IMR-90 (cell line): ENCODE results near the gene CCDC27. TPM values are rescaled to one million over a fixed set of nuclear protein-coding genes. Genes with fewer than 3 reads are reported as not detected.
A peak's percentile ranks its signal among the peaks of the same experiment; 100 is the strongest.

ENCODE experiments used
- ATAC-seq: fragments of 200-7000 bp; cut with Tn5 transposase; 2 replicates; pipeline ENCODE4 v1.9.1; 2020; ENCODE audit warnings: low read depth, mild to moderate bottlenecking, moderate library complexity
- BruUV-seq: library from RNA; stranded (reverse); fragments of 400-500 nt; replicated peaks from 2 replicates; lab custom pipeline; 2021; lab: Mats Ljungman, UMichigan
- CTCF ChIA-PET: fragments of 300-600 bp; formaldehyde crosslinking; extraction: SDS; loops from one replicate; lab custom pipeline; 2021; ENCODE audit warnings: antibody characterized with exemption; lab: Yijun Ruan, JAX
- POLR2A ChIA-PET: fragments of 300-600 bp; sonication (Branson Sonifier 250); formaldehyde crosslinking; loops from one replicate; lab custom pipeline; 2022; ENCODE audit warnings: antibody characterized with exemption; ENCODE audit not compliant: unreplicated experiment; lab: Charles Lee
- DNase-seq: peaks from one replicate; pipeline ENCODE4 v3.0.0; 2013
- H2AFZ ChIP-seq: replicated peaks from 2 replicates; pipeline ENCODE3; 2013; ENCODE audit warnings: low read length, mild to moderate bottlenecking; ENCODE audit not compliant: poor library complexity
- H2AK5ac ChIP-seq: 2 replicates; pipeline ENCODE4 v1.6.1; 2013; ENCODE audit warnings: low read depth, low read length, inconsistent platforms
- H2AK9ac ChIP-seq: replicated peaks from 2 replicates; pipeline ENCODE3; 2013; ENCODE audit warnings: mild to moderate bottlenecking, low read depth, low read length, moderate library complexity; ENCODE audit not compliant: poor library complexity
- H2BK120ac ChIP-seq: 2 replicates; pipeline ENCODE4 v1.6.1; 2013; ENCODE audit warnings: low read depth, low read length, inconsistent platforms
- H2BK15ac ChIP-seq: 3 replicates; pipeline ENCODE4 v1.6.1; 2013; ENCODE audit warnings: low read depth, low read length, inconsistent platforms
- H2BK20ac ChIP-seq: 2 replicates; pipeline ENCODE4 v1.6.1; 2013; ENCODE audit warnings: low read depth, mild to moderate bottlenecking, inconsistent platforms, low read length, moderate library complexity
- H2BK5ac ChIP-seq: 2 replicates; pipeline ENCODE4 v1.6.1; 2013; ENCODE audit warnings: mild to moderate bottlenecking, low read depth, low read length, inconsistent platforms; ENCODE audit not compliant: poor library complexity, severe bottlenecking
- H3K14ac ChIP-seq: replicated peaks from 2 replicates; pipeline ENCODE4 v1.6.1; 2013; ENCODE audit warnings: low read depth, low read length, inconsistent platforms
- H3K18ac ChIP-seq: 2 replicates; pipeline ENCODE4 v1.6.1; 2013; ENCODE audit warnings: low read depth, low read length, control low read depth
- H3K23ac ChIP-seq: 2 replicates; pipeline ENCODE4 v1.6.1; 2013; ENCODE audit warnings: low read depth, low read length, inconsistent platforms
- H3K27ac ChIP-seq: 2 replicates; pipeline ENCODE4 v1.5.1; 2013; ENCODE audit warnings: mild to moderate bottlenecking, control low read depth, low read length; ENCODE audit not compliant: insufficient read depth
- H3K27me3 ChIP-seq: 2 replicates; pipeline ENCODE4 v1.6.1; 2013; ENCODE audit warnings: low read length; ENCODE audit not compliant: control insufficient read depth, insufficient read depth
- H3K36me3 ChIP-seq: 2 replicates; pipeline ENCODE4 v1.6.1; 2013; ENCODE audit warnings: low read length, mixed read lengths; ENCODE audit not compliant: control insufficient read depth, insufficient read depth
- H3K4ac ChIP-seq: 2 replicates; pipeline ENCODE4 v1.6.1; 2013; ENCODE audit warnings: low read depth, low read length, inconsistent platforms
- H3K4me1 ChIP-seq: 2 replicates; pipeline ENCODE4 v1.6.1; 2013; ENCODE audit warnings: low read length, mixed read lengths; ENCODE audit not compliant: control insufficient read depth, insufficient read depth
- H3K4me2 ChIP-seq: 2 replicates; pipeline ENCODE4 v1.6.1; 2013; ENCODE audit warnings: low read depth, mild to moderate bottlenecking, control low read depth, low read length, moderate library complexity
- H3K4me3 ChIP-seq: 2 replicates; pipeline ENCODE4 v1.5.1; 2013; ENCODE audit warnings: low read depth, mild to moderate bottlenecking, control low read depth, low read length, moderate library complexity; ENCODE audit not compliant: insufficient read depth
- H3K56ac ChIP-seq: 2 replicates; pipeline ENCODE4 v1.6.1; 2013; ENCODE audit warnings: low read length, inconsistent platforms; ENCODE audit not compliant: insufficient read depth; ENCODE audit errors: extremely low read depth
- H3K79me1 ChIP-seq, 2 experiments: 2 replicates each; pipeline ENCODE4 v1.6.1; 2013; ENCODE audit warnings: low read length in 2 of 2, inconsistent platforms in 1 of 2, low read depth in 1 of 2
- H3K9ac ChIP-seq: 2 replicates; pipeline ENCODE4 v1.6.1; 2013; ENCODE audit warnings: low read depth, low read length, control low read depth
- H3K9me1 ChIP-seq: 2 replicates; pipeline ENCODE4 v1.6.1; 2013; ENCODE audit warnings: low read length, inconsistent platforms; ENCODE audit not compliant: insufficient read depth
- H3K9me3 ChIP-seq: 2 replicates; pipeline ENCODE4 v1.6.1; 2013; ENCODE audit warnings: low read length; ENCODE audit not compliant: control insufficient read depth, insufficient read depth
- H4K20me1 ChIP-seq: 2 replicates; pipeline ENCODE4 v1.6.1; 2013; ENCODE audit warnings: low read length, inconsistent platforms; ENCODE audit not compliant: insufficient read depth
- H4K5ac ChIP-seq: 2 replicates; pipeline ENCODE4 v1.6.1; 2013; ENCODE audit warnings: mild to moderate bottlenecking, low read depth, low read length, control low read depth
- H4K8ac ChIP-seq, 2 experiments: 2 replicates each; pipeline ENCODE4 v1.6.1; 2013; ENCODE audit warnings: low read depth in 2 of 2, low read length in 2 of 2, control low read depth in 1 of 2, inconsistent platforms in 1 of 2
- H4K91ac ChIP-seq: 2 replicates; pipeline ENCODE4 v1.6.1; 2013; ENCODE audit warnings: low read depth, low read length, inconsistent platforms; ENCODE audit not compliant: insufficient read depth
- BHLHE40 ChIP-seq: fragments of 150-350 bp; IDR thresholded peaks from 2 replicates; pipeline ENCODE4 v1.6.1; 2016; ENCODE audit warnings: mild to moderate bottlenecking, low read depth, low read length
- CHD1 ChIP-seq: IDR thresholded peaks from 2 replicates; pipeline ENCODE4 v1.6.1; 2012; ENCODE audit warnings: low read depth, low read length, improper control_type of control experiment
- POLR2A ChIP-seq: IDR thresholded peaks from 2 replicates; pipeline ENCODE4 v1.6.1; 2012; ENCODE audit warnings: mild to moderate bottlenecking, low read depth, low read length
- SMC3 ChIP-seq: fragments of 150-350 bp; IDR thresholded peaks from 2 replicates; pipeline ENCODE4 v1.6.1; 2016; ENCODE audit warnings: low read depth, mild to moderate bottlenecking, antibody characterized with exemption, low read length, moderate library complexity
- WGBS, 2 experiments: methylation state at CpG; one replicate each; pipeline versions ENCODE4 v1.1.5 to v1.1.7; 2013; ENCODE audit warnings: missing lambda C conversion rate in 2 of 2; ENCODE audit not compliant: insufficient read length in 1 of 2; ENCODE audit errors: extremely low coverage in 2 of 2; 5-methylcytosine and 5-hydroxymethylcytosine counted together
- dilution Hi-C: fragments of 300-500 bp; cut with HindIII; formaldehyde crosslinking; loops from one replicate; pipeline ENCODE4 v1.14.3; 2018; ENCODE audit warnings: low sequenced_read_pairs; ENCODE audit not compliant: unreplicated experiment
- in situ Hi-C: fragments of 300-500 bp; cut with MboI; formaldehyde crosslinking; loops from 3 replicates; pipeline ENCODE4 v1.14.3; 2019; ENCODE audit warnings: low sequenced_read_pairs, inconsistent platforms, mixed read lengths
- intact Hi-C: fragments of 100-400 bp; cut with micrococcal nuclease; formaldehyde crosslinking; loops from 2 replicates; pipeline ENCODE4 v1.10.0; 2022
- polyA plus RNA-seq, 3 experiments: library from polyadenylated mRNA; depleted of rRNA; stranded (reverse); fragments of >200 nt; gene quantifications; 2 replicates each; pipeline ENCODE4 v1.2.3, GENCODE V29; 2012; ENCODE audit warnings: low replicate concordance in 1 of 3
- total RNA-seq: library from RNA; depleted of rRNA; stranded (reverse); fragments of >200 nt; gene quantifications from 2 replicates; pipeline ENCODE4 v1.2.3, GENCODE V29; 2012

Gene CCDC27
- total and polyA plus RNA-seq, 2 of the 4 experiments (the other 2 are of a cell fraction), result not detected

- Histone ChIP-seq H2BK120ac (no peak overlapping the region), H3K4me3 (no peak overlapping the region), H2AFZ (peak overlapping the region; percentile 32), H3K9me3 (peaks cover 2% of the 10 kb centered on the region), H4K91ac (no peak overlapping the region), H3K18ac (no peak overlapping the region), H2BK20ac (no peak overlapping the region), H2AK5ac (no peak overlapping the region), H3K9me1 (no peaks in the 10 kb centered on the region), H3K23ac (no peak overlapping the region), H3K4ac (no peak overlapping the region), H3K9ac (no peak overlapping the region), H2AK9ac (no peak overlapping the region), H3K4me1 (no peaks in the 10 kb centered on the region), H4K20me1 (no peaks in the 10 kb centered on the region), H2BK5ac (no peak overlapping the region), H4K8ac (no peak overlapping the region), H3K27ac (no peak overlapping the region), H3K79me1 (no peaks in the 10 kb centered on the region), H2BK15ac (no peak overlapping the region), H4K5ac (no peak overlapping the region), H3K4me2 (no peak overlapping the region), H3K56ac (no peak overlapping the region), H3K36me3 (no peaks in the 10 kb centered on the region), H3K14ac (no peak overlapping the region), H3K27me3 (peaks cover 35% of the 10 kb centered on the region)
- WGBS, 2 experiments, result 69% methylated on average over 9 of the region's 21 CpGs; no CpG with 5 or more reads in 1 of the 2 experiments
- in situ Hi-C loops, result no loop called here
- dilution Hi-C loops, result no loop called here
- ATAC-seq (no peak), DNase-seq (no peak)
- ChIA-PET POLR2A (no interaction called here), CTCF (no interaction called here)
- no TSS peak for BruUV-seq
- intact Hi-C loops, result no loop called here
- TF ChIP-seq BHLHE40 (no peak), CHD1 (no peak), SMC3 (no peak), POLR2A (no peak)
Observed at GRCh38 chr1:3756394-3756793, 4.1 kb downstream of the CCDC27 start.
